WTC11 (cell line): Measurements from ENCODE around the gene PILRB. TPM values are rescaled to one million over a fixed set of nuclear protein-coding genes. Genes with fewer than 3 reads are reported as not detected.
"Not testable (repeated sequence)": the region's sequence is repeated elsewhere in the genome, so short reads cannot be mapped to it uniquely, and the experiment has no call there.

ENCODE experiments used
- ATAC-seq: fragments of 200-7000 bp; cut with Tn5 transposase; 2 replicates; pipeline ENCODE4 v1.10.0; 2021; ENCODE audit warnings: mild to moderate bottlenecking, moderate library complexity
- CTCF ChIA-PET: fragments of 300-600 bp; sonication (Branson Sonifier 250); formaldehyde crosslinking; loops from one replicate; lab custom pipeline; 2021; ENCODE audit warnings: antibody characterized with exemption; lab: Charles Lee
- POLR2A ChIA-PET: fragments of 350-600 bp; sonication (Branson Sonifier 250); formaldehyde crosslinking; loops from one replicate; lab custom pipeline; 2021; ENCODE audit warnings: antibody characterized with exemption; lab: Charles Lee
- DNase-seq: peaks from one replicate; pipeline ENCODE4 v3.0.0; 2021; ENCODE audit warnings: low spot score
- H3K27ac Mint-ChIP-seq: 2 replicates; pipeline ENCODE4 v1.8.0; 2021; ENCODE audit warnings: mixed read lengths
- H3K27me3 Mint-ChIP-seq: 2 replicates; pipeline ENCODE4 v1.8.0; 2021; ENCODE audit warnings: low read depth, mild to moderate bottlenecking, moderate library complexity, mixed read lengths
- H3K36me3 Mint-ChIP-seq: 2 replicates; pipeline ENCODE4 v1.8.0; 2021; ENCODE audit warnings: mixed read lengths
- H3K4me1 Mint-ChIP-seq: 2 replicates; pipeline ENCODE4 v1.8.0; 2022; ENCODE audit warnings: mixed read lengths
- H3K4me3 Mint-ChIP-seq: 2 replicates; pipeline ENCODE4 v1.8.0; 2021; ENCODE audit warnings: mild to moderate bottlenecking, moderate library complexity, mixed read lengths
- H3K9me3 Mint-ChIP-seq: 2 replicates; pipeline ENCODE4 v1.8.0; 2021; ENCODE audit warnings: mixed read lengths
- EMX1 ChIP-seq: fragments of 250-450 bp; sonication (Bioruptor Pico); IDR thresholded peaks from 2 replicates; pipeline ENCODE4 v1.8.0; 2021; ENCODE audit warnings: mild to moderate bottlenecking
- FOXK1 ChIP-seq: sonication (generic); formaldehyde crosslinking; IDR thresholded peaks from 2 replicates; pipeline ENCODE4 v1.8.0; 2022; ENCODE audit warnings: mild to moderate bottlenecking, moderate library complexity, missing genetic modification reagents
- GABPB1 ChIP-seq: sonication (generic); formaldehyde crosslinking; IDR thresholded peaks from 2 replicates; pipeline ENCODE4 v1.8.1; 2023; ENCODE audit warnings: mild to moderate bottlenecking, missing genetic modification reagents
- GTF2I ChIP-seq: fragments of 250-450 bp; sonication (Bioruptor Pico); conservative IDR thresholded peaks from 2 replicates; pipeline ENCODE4 v1.4.0; 2021; ENCODE audit warnings: mild to moderate bottlenecking
- HMGA2 ChIP-seq: fragments of 250-450 bp; sonication (Bioruptor Pico); IDR thresholded peaks from 2 replicates; pipeline ENCODE4 v1.4.0; 2021; ENCODE audit warnings: mild to moderate bottlenecking, moderate library complexity
- IRF2 ChIP-seq: sonication (generic); formaldehyde crosslinking; IDR thresholded peaks from 2 replicates; pipeline ENCODE4 v1.8.0; 2022; ENCODE audit warnings: low read depth, missing genetic modification reagents, borderline replicate concordance
- KAT7 ChIP-seq: sonication (generic); formaldehyde crosslinking; IDR thresholded peaks from 2 replicates; pipeline ENCODE4 v1.8.1; 2023; ENCODE audit warnings: missing genetic modification reagents, mild to moderate bottlenecking, borderline replicate concordance
- NR1H2 ChIP-seq: sonication (generic); formaldehyde crosslinking; IDR thresholded peaks from 2 replicates; pipeline ENCODE4 v1.9.0; 2021; ENCODE audit warnings: mild to moderate bottlenecking, moderate library complexity, missing genetic modification reagents
- NR3C1 ChIP-seq: sonication (generic); formaldehyde crosslinking; conservative IDR thresholded peaks from 2 replicates; pipeline ENCODE4 v1.8.1; 2023; ENCODE audit warnings: low read depth, mild to moderate bottlenecking, missing genetic modification reagents
- OVOL2 ChIP-seq: fragments of 250-450 bp; sonication (Bioruptor Pico); IDR thresholded peaks from 2 replicates; pipeline ENCODE4 v1.9.0; 2021; ENCODE audit warnings: mild to moderate bottlenecking, borderline replicate concordance
- PRRX2 ChIP-seq: fragments of 250-450 bp; sonication (Bioruptor Pico); IDR thresholded peaks from 2 replicates; pipeline ENCODE4 v1.8.0; 2021; ENCODE audit warnings: mild to moderate bottlenecking
- SOX15 ChIP-seq: fragments of 250-450 bp; sonication (Bioruptor Pico); IDR thresholded peaks from 2 replicates; pipeline ENCODE4 v1.9.0; 2021; ENCODE audit warnings: mild to moderate bottlenecking
- ZNF232 ChIP-seq: sonication (generic); formaldehyde crosslinking; IDR thresholded peaks from 2 replicates; pipeline ENCODE4 v1.8.0; 2022; ENCODE audit warnings: mild to moderate bottlenecking, missing genetic modification reagents
- ZNF416 ChIP-seq: fragments of 250-450 bp; sonication (Bioruptor Pico); IDR thresholded peaks from 2 replicates; pipeline ENCODE4 v1.9.0; 2021; ENCODE audit warnings: mild to moderate bottlenecking, inconsistent platforms
- total RNA-seq: library from RNA; stranded (reverse); gene quantifications from 3 replicates; pipeline ENCODE4 v1.2.3, GENCODE V29; 2021
- TF ChIP-seq, protein P1 (sequence below): sonication (generic); formaldehyde crosslinking; IDR thresholded peaks from 2 replicates; pipeline ENCODE4 v1.8.0; 2022; ENCODE audit warnings: mild to moderate bottlenecking, missing genetic modification reagents
- TF ChIP-seq, protein P2 (sequence below): sonication (generic); formaldehyde crosslinking; IDR thresholded peaks from 2 replicates; pipeline ENCODE4 v1.8.0; 2022; ENCODE audit warnings: mild to moderate bottlenecking, missing genetic modification reagents
- TF ChIP-seq, protein P3 (sequence below): sonication (generic); formaldehyde crosslinking; IDR thresholded peaks from 2 replicates; pipeline ENCODE4 v1.8.0; 2022; ENCODE audit warnings: missing genetic modification reagents
- TF ChIP-seq, protein P4 (sequence below): fragments of 250-450 bp; sonication (Bioruptor Pico); conservative IDR thresholded peaks from 2 replicates; pipeline ENCODE4 v1.9.0; 2021; ENCODE audit warnings: mild to moderate bottlenecking
- TF ChIP-seq, protein P5 (sequence below): sonication (generic); formaldehyde crosslinking; IDR thresholded peaks from 2 replicates; pipeline ENCODE4 v1.8.0; 2022; ENCODE audit warnings: mild to moderate bottlenecking, missing genetic modification reagents
- TF ChIP-seq, protein P6 (sequence below): sonication (generic); formaldehyde crosslinking; IDR thresholded peaks from 2 replicates; pipeline ENCODE4 v1.8.1; 2023; ENCODE audit warnings: mild to moderate bottlenecking, missing genetic modification reagents

PILRB gene
- total RNA-seq, 1 experiment from 2014 or later: 30.7 TPM

DNA sequence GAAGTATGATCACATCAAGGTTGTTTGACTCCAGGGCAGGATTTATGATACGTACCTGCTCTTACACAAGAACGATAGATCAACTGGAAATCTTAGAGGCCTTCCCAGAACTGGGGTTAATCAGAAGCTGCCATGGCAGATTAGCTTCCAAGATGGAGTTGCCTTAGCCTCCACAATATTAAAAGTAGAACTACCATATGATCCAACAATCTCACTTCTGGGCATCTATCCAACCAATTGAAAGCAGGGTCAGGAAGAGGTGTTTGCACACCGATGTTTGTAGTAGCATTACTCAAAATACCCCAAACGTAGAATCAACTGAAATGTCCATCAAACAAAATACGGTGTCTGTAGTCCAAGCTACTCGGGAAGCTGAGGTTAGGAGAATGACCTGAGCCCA lies 6.6 kb downstream of the PILRB start:
- Mint-ChIP-seq H3K36me3 (peaks cover 53% of the 10 kb centered on the region), H3K4me3 (no peak overlapping the region), H3K4me1 (peaks cover 11% of the 10 kb centered on the region), H3K27ac (no peak overlapping the region), H3K9me3 (no peaks in the 10 kb centered on the region), H3K27me3 (no peaks in the 10 kb centered on the region)
- TF ChIP-seq HMGA2 (CRISPR knock-in tag) (no peak), NR1H2 (CRISPR knock-in tag) (no peak), FOXK1 (CRISPR knock-in tag) (no peak), SOX15 (CRISPR knock-in tag) (no peak), KAT7 (CRISPR knock-in tag) (no peak), GABPB1 (no peak), NR3C1 (no peak), OVOL2 (no peak), GTF2I (no peak), IRF2 (no peak)
- TF ChIP-seq, protein P1, sequence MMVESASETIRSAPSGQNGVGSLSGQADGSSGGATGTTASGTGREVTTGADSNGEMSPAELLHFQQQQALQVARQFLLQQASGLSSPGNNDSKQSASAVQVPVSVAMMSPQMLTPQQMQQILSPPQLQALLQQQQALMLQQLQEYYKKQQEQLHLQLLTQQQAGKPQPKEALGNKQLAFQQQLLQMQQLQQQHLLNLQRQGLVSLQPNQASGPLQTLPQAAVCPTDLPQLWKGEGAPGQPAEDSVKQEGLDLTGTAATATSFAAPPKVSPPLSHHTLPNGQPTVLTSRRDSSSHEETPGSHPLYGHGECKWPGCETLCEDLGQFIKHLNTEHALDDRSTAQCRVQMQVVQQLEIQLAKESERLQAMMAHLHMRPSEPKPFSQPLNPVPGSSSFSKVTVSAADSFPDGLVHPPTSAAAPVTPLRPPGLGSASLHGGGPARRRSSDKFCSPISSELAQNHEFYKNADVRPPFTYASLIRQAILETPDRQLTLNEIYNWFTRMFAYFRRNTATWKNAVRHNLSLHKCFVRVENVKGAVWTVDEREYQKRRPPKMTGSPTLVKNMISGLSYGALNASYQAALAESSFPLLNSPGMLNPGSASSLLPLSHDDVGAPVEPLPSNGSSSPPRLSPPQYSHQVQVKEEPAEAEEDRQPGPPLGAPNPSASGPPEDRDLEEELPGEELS (CRISPR knock-in tag): no peak
- TF ChIP-seq, protein P2, sequence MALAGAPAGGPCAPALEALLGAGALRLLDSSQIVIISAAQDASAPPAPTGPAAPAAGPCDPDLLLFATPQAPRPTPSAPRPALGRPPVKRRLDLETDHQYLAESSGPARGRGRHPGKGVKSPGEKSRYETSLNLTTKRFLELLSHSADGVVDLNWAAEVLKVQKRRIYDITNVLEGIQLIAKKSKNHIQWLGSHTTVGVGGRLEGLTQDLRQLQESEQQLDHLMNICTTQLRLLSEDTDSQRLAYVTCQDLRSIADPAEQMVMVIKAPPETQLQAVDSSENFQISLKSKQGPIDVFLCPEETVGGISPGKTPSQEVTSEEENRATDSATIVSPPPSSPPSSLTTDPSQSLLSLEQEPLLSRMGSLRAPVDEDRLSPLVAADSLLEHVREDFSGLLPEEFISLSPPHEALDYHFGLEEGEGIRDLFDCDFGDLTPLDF (CRISPR knock-in tag): no peak
- ATAC-seq: no peak
- ChIA-PET POLR2A (no interaction called here), CTCF (interaction anchor here (3.3 kb wide), 1 partner anchor 43 kb away, joined by 9 read pairs; no protein-coding TSS in a partner anchor)
- DNase-seq: no peak

DNA sequence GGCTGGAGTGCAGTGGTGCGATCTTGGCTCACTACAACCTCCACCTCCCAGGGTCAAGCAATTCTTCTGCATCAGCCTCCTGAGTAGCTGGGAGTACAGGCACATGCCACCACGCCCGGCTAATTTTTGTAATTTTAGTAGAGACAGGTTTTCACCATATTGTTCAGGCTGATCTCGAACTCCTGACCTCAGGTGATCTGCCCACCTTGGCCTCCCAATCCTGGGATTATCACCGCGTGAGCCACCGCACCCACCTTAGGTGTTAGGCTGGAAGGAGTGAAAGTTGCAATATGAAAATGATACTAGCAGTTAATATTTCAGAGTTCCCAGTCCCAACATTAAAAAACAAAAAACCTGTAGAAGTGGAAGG lies 8.1 kb downstream of the PILRB start:
- peaks cover 25% of the 10 kb centered on the region for H3K4me1 Mint-ChIP-seq
- not testable (repeated sequence) for H3K4me3 Mint-ChIP-seq, DNase-seq, H3K9me3 Mint-ChIP-seq, ATAC-seq, H3K27me3 Mint-ChIP-seq
- ChIA-PET CTCF (interaction anchor here (0.7 to 3.3 kb wide), 2 partner anchors 41 to 161 kb away, joined by 4 to 9 read pairs; no protein-coding TSS in a partner anchor), POLR2A (interaction anchor here (0.7 kb wide), 1 partner anchor 200 kb away, joined by 3 read pairs; no protein-coding TSS in a partner anchor)
- H3K27ac Mint-ChIP-seq: peak overlapping the region; percentile 72; the same call in 1 of the 2 replicates
- H3K36me3 Mint-ChIP-seq: peaks cover 40% of the 10 kb centered on the region

DNA sequence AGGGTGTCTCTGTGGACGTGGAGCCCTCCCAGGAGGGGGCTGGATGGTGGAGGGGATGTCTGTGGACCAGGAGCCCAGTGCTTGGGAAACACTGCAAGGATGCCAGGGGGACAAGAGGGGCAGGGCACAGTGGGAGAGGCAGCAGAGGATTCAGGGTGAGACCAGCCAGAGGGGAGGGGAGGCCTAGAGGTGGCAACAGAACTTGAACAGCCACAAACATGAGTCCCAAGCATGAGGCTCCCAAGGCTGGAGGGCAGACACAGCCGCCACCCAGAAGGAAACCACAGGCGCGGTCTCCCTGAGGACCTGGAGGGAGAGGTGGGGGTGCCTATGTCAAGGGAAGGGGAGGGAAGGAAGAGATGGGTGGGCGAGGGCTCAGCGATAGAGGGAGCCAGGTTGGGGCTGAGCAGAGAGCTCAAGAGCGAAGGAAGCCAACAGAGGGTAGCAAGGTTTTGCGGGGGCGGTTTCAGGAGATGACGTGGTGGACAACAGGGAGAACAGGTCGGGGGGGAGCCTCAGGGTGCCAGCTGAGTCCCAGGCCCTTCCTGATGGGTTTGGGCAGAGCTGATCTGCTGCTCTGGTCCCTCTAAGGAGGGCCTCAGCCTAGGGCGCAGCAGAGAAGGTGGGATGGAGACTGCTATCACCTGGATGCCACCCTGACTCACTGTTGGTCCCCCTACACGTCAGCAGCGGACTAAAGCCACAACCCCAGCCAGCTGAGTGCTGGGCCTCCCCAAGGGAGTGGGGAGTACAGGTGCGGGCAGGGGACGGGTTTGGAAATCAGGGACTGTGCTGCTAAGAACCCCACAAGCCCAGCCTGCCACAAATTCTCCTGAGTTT lies 8.7 kb downstream of the PILRB start:
- H3K4me3 Mint-ChIP-seq: no peak overlapping the region
- H3K27ac Mint-ChIP-seq: peak overlapping the region; percentile 72
- H3K9me3 Mint-ChIP-seq: no peaks in the 10 kb centered on the region
- DNase-seq: no peak
- H3K27me3 Mint-ChIP-seq: no peaks in the 10 kb centered on the region
- peak; percentile 2; the same call in 1 of the 2 replicates for ATAC-seq
- peaks cover 33% of the 10 kb centered on the region for H3K36me3 Mint-ChIP-seq
- ChIA-PET POLR2A (no interaction called here), CTCF (interaction anchor here (0.7 to 3.3 kb wide), 2 partner anchors 41 to 162 kb away, joined by 4 to 9 read pairs; no protein-coding TSS in a partner anchor)
- peaks cover 31% of the 10 kb centered on the region for H3K4me1 Mint-ChIP-seq
- TF ChIP-seq EMX1 (CRISPR knock-in tag): peak; percentile 19; the same call in 1 of the 2 replicates
- TF ChIP-seq IRF2: no peak
- TF ChIP-seq, protein P3, sequence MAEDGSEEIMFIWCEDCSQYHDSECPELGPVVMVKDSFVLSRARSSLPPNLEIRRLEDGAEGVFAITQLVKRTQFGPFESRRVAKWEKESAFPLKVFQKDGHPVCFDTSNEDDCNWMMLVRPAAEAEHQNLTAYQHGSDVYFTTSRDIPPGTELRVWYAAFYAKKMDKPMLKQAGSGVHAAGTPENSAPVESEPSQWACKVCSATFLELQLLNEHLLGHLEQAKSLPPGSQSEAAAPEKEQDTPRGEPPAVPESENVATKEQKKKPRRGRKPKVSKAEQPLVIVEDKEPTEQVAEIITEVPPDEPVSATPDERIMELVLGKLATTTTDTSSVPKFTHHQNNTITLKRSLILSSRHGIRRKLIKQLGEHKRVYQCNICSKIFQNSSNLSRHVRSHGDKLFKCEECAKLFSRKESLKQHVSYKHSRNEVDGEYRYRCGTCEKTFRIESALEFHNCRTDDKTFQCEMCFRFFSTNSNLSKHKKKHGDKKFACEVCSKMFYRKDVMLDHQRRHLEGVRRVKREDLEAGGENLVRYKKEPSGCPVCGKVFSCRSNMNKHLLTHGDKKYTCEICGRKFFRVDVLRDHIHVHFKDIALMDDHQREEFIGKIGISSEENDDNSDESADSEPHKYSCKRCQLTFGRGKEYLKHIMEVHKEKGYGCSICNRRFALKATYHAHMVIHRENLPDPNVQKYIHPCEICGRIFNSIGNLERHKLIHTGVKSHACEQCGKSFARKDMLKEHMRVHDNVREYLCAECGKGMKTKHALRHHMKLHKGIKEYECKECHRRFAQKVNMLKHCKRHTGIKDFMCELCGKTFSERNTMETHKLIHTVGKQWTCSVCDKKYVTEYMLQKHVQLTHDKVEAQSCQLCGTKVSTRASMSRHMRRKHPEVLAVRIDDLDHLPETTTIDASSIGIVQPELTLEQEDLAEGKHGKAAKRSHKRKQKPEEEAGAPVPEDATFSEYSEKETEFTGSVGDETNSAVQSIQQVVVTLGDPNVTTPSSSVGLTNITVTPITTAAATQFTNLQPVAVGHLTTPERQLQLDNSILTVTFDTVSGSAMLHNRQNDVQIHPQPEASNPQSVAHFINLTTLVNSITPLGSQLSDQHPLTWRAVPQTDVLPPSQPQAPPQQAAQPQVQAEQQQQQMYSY (CRISPR knock-in tag): no peak
- peak; percentile 63; the same call in 1 of the 2 replicates for TF ChIP-seq PRRX2 (CRISPR knock-in tag)
- TF ChIP-seq ZNF232: no peak
- TF ChIP-seq, protein P4, sequence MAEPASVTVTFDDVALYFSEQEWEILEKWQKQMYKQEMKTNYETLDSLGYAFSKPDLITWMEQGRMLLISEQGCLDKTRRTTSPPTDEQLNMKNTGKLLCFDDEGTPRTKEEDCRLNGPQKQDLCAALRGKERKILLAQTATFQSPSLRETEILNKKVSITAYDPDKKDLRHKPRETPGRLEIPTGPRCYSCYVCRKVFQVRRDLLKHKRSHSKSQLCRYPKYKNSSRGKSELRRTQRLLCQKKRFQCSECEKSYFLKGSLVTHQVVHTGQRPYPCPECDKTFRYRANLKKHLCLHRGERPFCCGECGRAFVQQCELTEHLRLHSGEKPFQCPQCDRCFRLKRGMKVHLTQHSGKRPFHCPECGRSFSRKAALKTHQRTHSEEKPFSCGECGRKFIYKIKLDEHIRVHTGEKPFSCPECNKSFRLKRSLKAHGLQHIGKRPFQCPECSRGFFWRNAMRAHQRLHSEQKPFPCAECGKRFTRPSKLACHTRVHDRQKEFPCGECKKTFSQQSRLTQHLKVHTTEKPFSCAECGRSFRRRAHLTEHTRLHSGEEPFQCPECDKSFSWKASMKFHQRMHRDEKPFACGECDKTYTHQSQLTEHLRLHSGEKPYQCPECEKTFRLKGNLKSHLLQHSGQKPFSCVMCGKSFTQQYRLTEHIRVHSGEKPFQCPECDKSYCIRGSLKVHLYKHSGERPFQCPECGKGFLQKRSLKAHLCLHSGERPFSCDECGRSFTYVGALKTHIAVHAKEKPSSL: no peak
- TF ChIP-seq, protein P5, sequence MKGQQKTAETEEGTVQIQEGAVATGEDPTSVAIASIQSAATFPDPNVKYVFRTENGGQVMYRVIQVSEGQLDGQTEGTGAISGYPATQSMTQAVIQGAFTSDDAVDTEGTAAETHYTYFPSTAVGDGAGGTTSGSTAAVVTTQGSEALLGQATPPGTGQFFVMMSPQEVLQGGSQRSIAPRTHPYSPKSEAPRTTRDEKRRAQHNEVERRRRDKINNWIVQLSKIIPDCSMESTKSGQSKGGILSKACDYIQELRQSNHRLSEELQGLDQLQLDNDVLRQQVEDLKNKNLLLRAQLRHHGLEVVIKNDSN (CRISPR knock-in tag): no peak
- TF ChIP-seq ZNF416 (CRISPR knock-in tag): 0 out of 2 replicates have a peak, but pooled peaks have one; percentile 18
- TF ChIP-seq, protein P6, sequence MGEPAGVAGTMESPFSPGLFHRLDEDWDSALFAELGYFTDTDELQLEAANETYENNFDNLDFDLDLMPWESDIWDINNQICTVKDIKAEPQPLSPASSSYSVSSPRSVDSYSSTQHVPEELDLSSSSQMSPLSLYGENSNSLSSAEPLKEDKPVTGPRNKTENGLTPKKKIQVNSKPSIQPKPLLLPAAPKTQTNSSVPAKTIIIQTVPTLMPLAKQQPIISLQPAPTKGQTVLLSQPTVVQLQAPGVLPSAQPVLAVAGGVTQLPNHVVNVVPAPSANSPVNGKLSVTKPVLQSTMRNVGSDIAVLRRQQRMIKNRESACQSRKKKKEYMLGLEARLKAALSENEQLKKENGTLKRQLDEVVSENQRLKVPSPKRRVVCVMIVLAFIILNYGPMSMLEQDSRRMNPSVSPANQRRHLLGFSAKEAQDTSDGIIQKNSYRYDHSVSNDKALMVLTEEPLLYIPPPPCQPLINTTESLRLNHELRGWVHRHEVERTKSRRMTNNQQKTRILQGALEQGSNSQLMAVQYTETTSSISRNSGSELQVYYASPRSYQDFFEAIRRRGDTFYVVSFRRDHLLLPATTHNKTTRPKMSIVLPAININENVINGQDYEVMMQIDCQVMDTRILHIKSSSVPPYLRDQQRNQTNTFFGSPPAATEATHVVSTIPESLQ (CRISPR knock-in tag): no peak
